ENCODE data around the gene RSPH3. TPM values are rescaled to one million over a fixed set of nuclear protein-coding genes. Genes with fewer than 3 reads are reported as not detected.
A peak's percentile ranks its signal among the peaks of the same experiment; 100 is the strongest.
"Not testable (repeated sequence)": the region's sequence is repeated elsewhere in the genome, so short reads cannot be mapped to it uniquely, and the experiment has no call there.

Gene RSPH3
- total and polyA plus RNA-seq, 2 donors, result 1.9 to 3.6 TPM

DNA sequence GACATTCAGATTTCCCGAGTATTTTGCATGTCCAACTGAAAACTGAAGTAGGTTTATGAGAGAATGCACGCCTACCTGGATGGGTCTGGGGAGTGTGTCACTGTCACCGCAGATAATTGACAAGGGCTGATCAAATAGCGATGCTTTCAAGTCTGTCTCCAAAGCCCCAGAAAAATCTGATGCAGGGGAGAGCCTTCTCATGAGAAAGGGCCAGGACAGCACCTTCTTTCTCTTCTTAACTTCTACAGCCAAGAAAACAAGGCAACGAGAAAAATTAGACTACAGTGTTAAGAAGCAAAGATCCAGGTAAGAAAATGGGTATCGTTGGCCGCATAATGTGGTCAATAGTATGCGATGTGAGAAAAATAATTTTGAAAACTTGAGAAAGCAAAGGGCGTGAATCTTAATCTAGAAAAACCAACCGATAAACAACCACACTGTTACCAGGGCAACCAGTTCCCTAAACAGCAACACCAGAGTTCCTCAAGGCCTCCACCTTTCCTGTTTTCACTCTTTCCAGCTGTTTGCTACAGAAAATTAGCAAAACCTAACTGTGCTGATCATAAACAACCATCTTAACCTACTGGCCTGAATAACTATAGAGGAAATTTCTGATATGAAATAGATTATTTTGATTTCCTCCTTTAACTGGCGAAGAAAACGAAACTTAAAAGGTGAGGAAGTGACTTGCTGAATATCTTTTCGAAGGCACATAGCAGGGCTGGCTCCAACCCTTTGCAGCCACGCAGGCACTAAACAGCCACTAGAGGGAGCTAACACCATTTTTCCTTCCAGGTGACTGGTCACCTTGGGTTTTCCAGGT lies 42.2 kb upstream of the RSPH3 start:
- 43% methylated on average over 14 of the region's 14 CpGs for WGBS
- Histone ChIP-seq H3K36me3 (ENCODE audit: control insufficient read depth in 2 of 2, insufficient read depth in 2 of 2, low read length in 1 of 2) (peaks cover 37 to 47% of the 10 kb centered on the region in 2 donors), H3K27ac (ENCODE audit: low read depth in 1 of 2, low read length in 1 of 2) (peak overlapping the region; percentile 46 to 85), H3K4me3 (ENCODE audit: low read length in 2 of 2) (peak overlapping the region; percentile 56 to 81), H3K27me3 (ENCODE audit: control insufficient read depth in 2 of 2, insufficient read depth in 1 of 2, low read length in 1 of 2) (no peaks in the 10 kb centered on the region), H3K4me1 (ENCODE audit: control insufficient read depth in 2 of 2, insufficient read depth in 2 of 2, low read length in 2 of 2) (peaks cover 6 to 43% of the 10 kb centered on the region in 2 donors), H3K9me3 (ENCODE audit: control insufficient read depth in 2 of 2, insufficient read depth in 1 of 2, low read length in 1 of 2) (no peaks in the 10 kb centered on the region)
- peak; percentile 65 to 94 (median 82) for DNase-seq (ENCODE audit: low read depth in 6 of 9, low spot score in 9 of 9)

DNA sequence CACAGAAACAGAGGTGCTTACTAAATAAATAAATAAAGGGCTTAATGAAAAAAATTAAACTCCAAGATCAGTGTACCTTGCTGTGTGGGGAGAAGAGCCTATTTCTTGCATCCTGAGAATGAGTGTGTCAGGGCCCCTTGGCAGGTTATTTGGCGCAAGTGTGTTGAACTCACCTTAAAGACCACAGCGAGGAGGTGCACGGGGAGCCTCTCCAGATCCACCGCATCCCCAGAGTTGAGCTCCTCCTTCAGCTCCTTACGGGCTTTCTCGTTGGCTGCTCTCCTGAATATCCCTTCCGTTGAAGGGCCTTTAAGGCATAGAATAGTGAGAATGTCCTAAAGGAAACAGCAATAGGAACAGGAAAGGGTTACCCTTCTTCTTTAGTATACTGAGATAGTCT lies 41.2 kb upstream of the RSPH3 start:
- no peaks in the 10 kb centered on the region for H3K9me3 ChIP-seq (ENCODE audit: control insufficient read depth in 2 of 2, insufficient read depth in 1 of 2, low read length in 1 of 2)
- H3K36me3 ChIP-seq (ENCODE audit: control insufficient read depth in 2 of 2, insufficient read depth in 2 of 2, low read length in 1 of 2), result peaks cover 48 to 57% of the 10 kb centered on the region in 2 donors
- WGBS, result 96% methylated on average over 7 of the region's 7 CpGs
- no peak overlapping the region for H3K4me3 ChIP-seq (ENCODE audit: low read length in 2 of 2)
- no peak overlapping the region for H3K27ac ChIP-seq (ENCODE audit: low read depth in 1 of 2, low read length in 1 of 2)
- DNase-seq (ENCODE audit: low read depth in 6 of 9, low spot score in 9 of 9), result no peak
- no peaks in the 10 kb centered on the region for H3K27me3 ChIP-seq (ENCODE audit: control insufficient read depth in 2 of 2, insufficient read depth in 1 of 2, low read length in 1 of 2)
- peaks cover 6 to 43% of the 10 kb centered on the region in 2 donors for H3K4me1 ChIP-seq (ENCODE audit: control insufficient read depth in 2 of 2, insufficient read depth in 2 of 2, low read length in 2 of 2)

DNA sequence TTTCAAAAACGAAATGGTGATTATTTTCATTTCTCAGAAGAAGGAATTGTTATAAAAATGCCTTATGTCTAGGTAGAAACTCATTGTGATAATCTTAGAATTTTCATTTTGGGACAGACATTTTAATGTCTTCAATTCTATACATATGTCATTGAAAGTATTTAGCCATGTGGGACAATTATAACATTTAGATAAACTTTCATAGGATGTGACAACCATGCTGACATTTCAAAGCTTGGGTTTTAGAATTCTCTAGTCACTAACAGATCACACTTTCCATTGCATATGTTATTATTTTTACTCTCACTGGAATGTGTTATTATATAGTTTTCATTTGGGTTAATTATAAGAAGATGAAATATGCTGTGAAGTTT lies 39.9 kb upstream of the RSPH3 start:
- DNase-seq (ENCODE audit: low read depth in 6 of 9, low spot score in 9 of 9), result no peak
- Histone ChIP-seq H3K4me1 (ENCODE audit: control insufficient read depth in 2 of 2, insufficient read depth in 2 of 2, low read length in 2 of 2) (peaks cover 6 to 35% of the 10 kb centered on the region in 2 donors), H3K36me3 (ENCODE audit: control insufficient read depth in 2 of 2, insufficient read depth in 2 of 2, low read length in 1 of 2) (peaks cover 57 to 69% of the 10 kb centered on the region in 2 donors), H3K27me3 (ENCODE audit: control insufficient read depth in 2 of 2, insufficient read depth in 1 of 2, low read length in 1 of 2) (no peaks in the 10 kb centered on the region), H3K27ac (ENCODE audit: low read depth in 1 of 2, low read length in 1 of 2) (no peak overlapping the region), H3K4me3 (ENCODE audit: low read length in 2 of 2) (no peak overlapping the region), H3K9me3 (ENCODE audit: control insufficient read depth in 2 of 2, insufficient read depth in 1 of 2, low read length in 1 of 2) (no peaks in the 10 kb centered on the region)
- 72% methylated on average over 1 of the region's 1 CpG for WGBS

DNA sequence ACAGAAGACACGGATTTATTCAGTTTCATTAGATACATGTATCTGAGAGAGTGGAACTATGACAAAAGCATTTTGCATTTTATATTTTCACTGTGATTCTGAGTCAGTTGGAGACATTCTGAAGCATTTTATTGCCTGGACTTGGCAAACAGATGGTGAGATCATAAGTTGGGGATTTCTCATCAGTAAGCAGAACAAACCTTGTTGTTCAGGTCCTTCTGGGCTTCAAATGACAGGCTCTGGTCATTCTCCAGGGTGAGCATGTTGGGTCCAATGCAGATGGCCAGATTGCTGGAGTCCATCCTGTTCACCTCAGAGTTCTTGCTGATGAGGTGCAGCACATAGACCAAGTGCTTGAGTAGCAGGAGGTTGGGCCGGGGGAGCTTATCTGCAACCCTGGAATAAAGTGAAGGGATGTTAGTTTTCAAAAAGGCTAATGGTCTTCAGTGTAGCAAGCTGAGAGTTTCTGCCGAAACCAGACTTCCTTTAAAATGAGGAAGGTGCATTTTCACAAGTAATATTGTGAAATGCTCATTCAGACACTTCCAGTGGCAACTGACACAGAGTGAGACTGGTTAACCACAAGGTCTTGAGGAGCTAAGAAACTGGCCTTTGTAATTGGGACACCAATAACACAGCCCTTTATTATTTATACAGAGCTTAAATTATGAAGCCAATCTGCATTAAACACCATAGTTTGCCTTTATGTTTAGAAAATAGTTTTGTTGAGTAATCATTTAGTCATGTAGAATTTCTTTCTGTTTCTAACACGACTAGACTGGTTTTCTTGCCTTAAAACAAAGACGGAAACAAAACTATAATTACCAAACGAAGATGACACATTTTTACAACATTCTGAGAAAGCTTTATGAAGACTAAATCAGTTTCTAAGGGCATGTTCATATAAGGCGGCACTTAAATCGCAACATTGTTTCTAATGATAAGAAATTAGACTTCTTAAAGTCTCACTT lies 39.2 kb upstream of the RSPH3 start:
- peak overlapping the region in 1 of 2 donors; percentile 36 for H3K27ac ChIP-seq (ENCODE audit: low read depth in 1 of 2, low read length in 1 of 2)
- H3K36me3 ChIP-seq (ENCODE audit: control insufficient read depth in 2 of 2, insufficient read depth in 2 of 2, low read length in 1 of 2), result peaks cover 57 to 69% of the 10 kb centered on the region in 2 donors
- peaks cover 6 to 35% of the 10 kb centered on the region in 2 donors for H3K4me1 ChIP-seq (ENCODE audit: control insufficient read depth in 2 of 2, insufficient read depth in 2 of 2, low read length in 2 of 2)
- no peaks in the 10 kb centered on the region for H3K27me3 ChIP-seq (ENCODE audit: control insufficient read depth in 2 of 2, insufficient read depth in 1 of 2, low read length in 1 of 2)
- WGBS, result 48% methylated on average over 8 of the region's 8 CpGs
- no peaks in the 10 kb centered on the region for H3K9me3 ChIP-seq (ENCODE audit: control insufficient read depth in 2 of 2, insufficient read depth in 1 of 2, low read length in 1 of 2)
- peak in 1 of 9 donors; percentile 55 for DNase-seq (ENCODE audit: low read depth in 6 of 9, low spot score in 9 of 9)
- H3K4me3 ChIP-seq (ENCODE audit: low read length in 2 of 2), result no peak overlapping the region

DNA sequence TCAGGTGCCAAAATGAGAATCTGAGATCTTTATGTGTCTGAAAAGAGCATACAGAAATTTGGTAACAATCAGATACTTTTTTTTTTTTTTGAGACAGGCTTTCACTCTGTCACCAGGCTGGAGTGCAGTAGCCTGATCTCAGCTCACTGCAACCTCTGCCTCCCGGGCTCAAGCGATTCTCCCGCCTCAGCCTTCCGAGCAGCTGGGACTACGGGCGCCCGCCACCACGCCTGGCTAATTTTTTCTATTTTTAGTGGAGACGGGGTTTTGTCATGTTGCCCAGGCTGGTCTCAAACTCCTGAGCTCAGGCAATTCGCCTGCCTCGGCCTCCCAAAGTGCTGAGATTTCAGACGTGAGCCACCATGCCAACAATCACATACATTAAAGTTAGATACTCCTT lies 38.3 kb upstream of the RSPH3 start:
- 96% methylated on average over 12 of the region's 12 CpGs for WGBS
- Histone ChIP-seq H3K4me1 (ENCODE audit: control insufficient read depth in 2 of 2, insufficient read depth in 2 of 2, low read length in 2 of 2) (peaks cover 6 to 35% of the 10 kb centered on the region in 2 donors), H3K36me3 (ENCODE audit: control insufficient read depth in 2 of 2, insufficient read depth in 2 of 2, low read length in 1 of 2) (peaks cover 57 to 69% of the 10 kb centered on the region in 2 donors)
- DNase-seq (ENCODE audit: low read depth in 6 of 9, low spot score in 9 of 9); H3K4me3 ChIP-seq (ENCODE audit: low read length in 2 of 2); H3K9me3 ChIP-seq (ENCODE audit: control insufficient read depth in 2 of 2, insufficient read depth in 1 of 2, low read length in 1 of 2); H3K27me3 ChIP-seq (ENCODE audit: control insufficient read depth in 2 of 2, insufficient read depth in 1 of 2, low read length in 1 of 2); H3K27ac ChIP-seq (ENCODE audit: low read depth in 1 of 2, low read length in 1 of 2): not testable (repeated sequence)

DNA sequence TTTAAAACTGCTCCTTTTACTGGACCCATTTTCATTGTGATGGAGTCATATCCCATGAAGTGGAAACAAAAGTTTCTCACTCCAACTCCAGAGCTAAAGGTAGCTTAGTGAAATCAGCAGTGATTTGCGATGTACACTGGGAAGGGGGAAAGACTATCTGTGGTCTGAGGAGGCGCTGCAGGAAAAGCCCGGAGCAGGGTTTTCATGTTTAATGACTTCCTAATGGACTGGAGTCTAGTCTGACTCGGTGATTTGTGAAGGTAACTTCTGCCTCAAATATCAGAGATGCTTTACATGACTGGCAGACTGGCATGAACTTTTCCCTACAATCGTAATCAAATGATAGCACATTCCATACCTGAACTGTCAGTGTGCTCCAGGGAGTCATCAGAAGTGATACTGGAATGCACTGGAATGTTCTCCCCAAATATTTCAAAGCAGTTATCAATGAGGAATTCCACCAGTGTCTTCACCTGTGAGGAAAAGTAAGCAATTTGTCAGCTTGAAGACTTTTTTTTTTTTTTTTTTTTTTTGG lies 37.8 kb upstream of the RSPH3 start:
- Histone ChIP-seq H3K9me3 (ENCODE audit: control insufficient read depth in 2 of 2, insufficient read depth in 1 of 2, low read length in 1 of 2) (no peaks in the 10 kb centered on the region), H3K27ac (ENCODE audit: low read depth in 1 of 2, low read length in 1 of 2) (no peak overlapping the region), H3K4me1 (ENCODE audit: control insufficient read depth in 2 of 2, insufficient read depth in 2 of 2, low read length in 2 of 2) (peaks cover 6 to 30% of the 10 kb centered on the region in 2 donors), H3K36me3 (ENCODE audit: control insufficient read depth in 2 of 2, insufficient read depth in 2 of 2, low read length in 1 of 2) (peaks cover 57 to 69% of the 10 kb centered on the region in 2 donors), H3K27me3 (ENCODE audit: control insufficient read depth in 2 of 2, insufficient read depth in 1 of 2, low read length in 1 of 2) (no peaks in the 10 kb centered on the region), H3K4me3 (ENCODE audit: low read length in 2 of 2) (no peak overlapping the region)
- DNase-seq (ENCODE audit: low read depth in 6 of 9, low spot score in 9 of 9), result no peak
- WGBS, result 88% methylated on average over 5 of the region's 5 CpGs

DNA sequence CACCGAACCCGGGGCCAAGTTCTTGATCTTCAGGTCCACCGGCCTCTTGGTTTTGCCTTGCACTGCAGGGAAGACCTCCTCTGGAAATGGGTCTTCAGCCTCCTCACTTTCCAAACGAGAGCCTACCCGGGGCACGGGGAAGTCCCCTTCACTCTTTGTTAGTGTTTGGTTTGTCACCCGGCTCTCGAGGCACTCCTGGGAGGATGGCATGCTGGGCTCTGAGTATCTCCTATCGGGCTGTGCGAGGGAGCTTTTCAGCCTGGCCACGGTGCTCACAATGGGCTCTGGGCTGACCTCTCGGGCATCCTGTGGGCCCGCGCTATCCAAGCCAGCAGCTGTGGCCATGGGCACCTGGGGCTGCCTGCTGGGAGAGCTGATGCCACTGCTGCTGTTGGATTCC lies 36.7 kb upstream of the RSPH3 start:
- Histone ChIP-seq H3K4me3 (ENCODE audit: low read length in 2 of 2) (no peak overlapping the region), H3K9me3 (ENCODE audit: control insufficient read depth in 2 of 2, insufficient read depth in 1 of 2, low read length in 1 of 2) (no peaks in the 10 kb centered on the region), H3K36me3 (ENCODE audit: control insufficient read depth in 2 of 2, insufficient read depth in 2 of 2, low read length in 1 of 2) (peaks cover 53 to 62% of the 10 kb centered on the region in 2 donors), H3K27me3 (ENCODE audit: control insufficient read depth in 2 of 2, insufficient read depth in 1 of 2, low read length in 1 of 2) (no peaks in the 10 kb centered on the region), H3K27ac (ENCODE audit: low read depth in 1 of 2, low read length in 1 of 2) (no peak overlapping the region), H3K4me1 (ENCODE audit: control insufficient read depth in 2 of 2, insufficient read depth in 2 of 2, low read length in 2 of 2) (peaks cover under 1 to 20% of the 10 kb centered on the region in 2 donors)
- no peak for DNase-seq (ENCODE audit: low read depth in 6 of 9, low spot score in 9 of 9)
- WGBS, result 96% methylated on average over 14 of the region's 14 CpGs

DNA sequence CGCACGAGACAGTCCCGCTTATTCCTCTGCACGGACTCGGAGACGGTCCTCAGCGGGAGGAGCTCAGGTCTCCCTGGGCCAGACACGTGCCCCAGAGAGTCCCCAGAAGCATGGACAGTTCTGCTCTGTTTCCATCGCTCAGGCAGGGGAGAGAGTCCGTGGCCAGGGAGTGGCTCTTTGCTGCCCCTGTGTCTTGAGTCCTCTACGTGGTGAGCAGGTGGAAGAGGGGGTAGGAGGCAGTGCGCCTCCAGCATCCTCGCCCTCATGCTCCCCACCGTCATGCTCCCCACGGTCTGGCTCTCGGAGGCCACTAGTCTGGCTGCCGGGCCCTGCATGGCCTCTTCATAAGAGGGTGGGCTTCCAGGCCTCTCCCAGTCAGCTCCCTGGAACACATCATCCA lies 35.9 kb upstream of the RSPH3 start:
- Histone ChIP-seq H3K36me3 (ENCODE audit: control insufficient read depth in 2 of 2, insufficient read depth in 2 of 2, low read length in 1 of 2) (peaks cover 47 to 54% of the 10 kb centered on the region in 2 donors), H3K27ac (ENCODE audit: low read depth in 1 of 2, low read length in 1 of 2) (no peak overlapping the region), H3K4me1 (ENCODE audit: control insufficient read depth in 2 of 2, insufficient read depth in 2 of 2, low read length in 2 of 2) (peaks cover 0 to 14% of the 10 kb centered on the region in 2 donors), H3K27me3 (ENCODE audit: control insufficient read depth in 2 of 2, insufficient read depth in 1 of 2, low read length in 1 of 2) (no peaks in the 10 kb centered on the region), H3K9me3 (ENCODE audit: control insufficient read depth in 2 of 2, insufficient read depth in 1 of 2, low read length in 1 of 2) (no peaks in the 10 kb centered on the region), H3K4me3 (ENCODE audit: low read length in 2 of 2) (no peak overlapping the region)
- DNase-seq (ENCODE audit: low read depth in 6 of 9, low spot score in 9 of 9), result no peak
- 98% methylated on average over 17 of the region's 17 CpGs for WGBS
